ENCODE measurements around the gene OR8D4.

Gene OR8D4

DNA sequence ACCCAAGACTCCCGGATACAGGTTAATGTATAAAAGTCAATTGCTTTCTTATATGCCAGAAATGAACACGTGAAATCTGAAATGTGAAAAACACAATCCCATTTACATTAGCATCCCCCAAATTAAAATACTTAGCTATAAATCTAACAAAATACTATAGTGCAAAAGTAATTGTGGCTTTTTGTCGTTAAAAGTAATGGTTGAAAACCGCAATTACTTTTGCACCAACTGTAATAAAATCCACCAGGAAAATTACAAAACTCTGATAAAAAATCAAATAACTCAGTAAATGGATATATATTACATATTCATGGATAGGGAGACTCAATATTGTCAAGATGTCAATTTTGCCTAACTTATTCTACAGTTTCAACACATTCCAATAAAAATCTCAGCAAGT is 21.1 kb upstream of the OR8D4 start:
- Histone ChIP-seq H3K27me3 (no peaks in the 10 kb centered on the region), H3K4me3 (ENCODE audit: low read depth in 1 of 2, low read length in 1 of 2) (no peak overlapping the region), H3K36me3 (no peaks in the 10 kb centered on the region), H3K4me1 (ENCODE audit: control insufficient read depth in 1 of 2, insufficient read depth in 1 of 2, low read depth in 1 of 2, low read length in 1 of 2) (no peaks in the 10 kb centered on the region), H3K9me3 (no peaks in the 10 kb centered on the region), H3K27ac (no peak overlapping the region)
- TF ChIP-seq, protein P1, sequence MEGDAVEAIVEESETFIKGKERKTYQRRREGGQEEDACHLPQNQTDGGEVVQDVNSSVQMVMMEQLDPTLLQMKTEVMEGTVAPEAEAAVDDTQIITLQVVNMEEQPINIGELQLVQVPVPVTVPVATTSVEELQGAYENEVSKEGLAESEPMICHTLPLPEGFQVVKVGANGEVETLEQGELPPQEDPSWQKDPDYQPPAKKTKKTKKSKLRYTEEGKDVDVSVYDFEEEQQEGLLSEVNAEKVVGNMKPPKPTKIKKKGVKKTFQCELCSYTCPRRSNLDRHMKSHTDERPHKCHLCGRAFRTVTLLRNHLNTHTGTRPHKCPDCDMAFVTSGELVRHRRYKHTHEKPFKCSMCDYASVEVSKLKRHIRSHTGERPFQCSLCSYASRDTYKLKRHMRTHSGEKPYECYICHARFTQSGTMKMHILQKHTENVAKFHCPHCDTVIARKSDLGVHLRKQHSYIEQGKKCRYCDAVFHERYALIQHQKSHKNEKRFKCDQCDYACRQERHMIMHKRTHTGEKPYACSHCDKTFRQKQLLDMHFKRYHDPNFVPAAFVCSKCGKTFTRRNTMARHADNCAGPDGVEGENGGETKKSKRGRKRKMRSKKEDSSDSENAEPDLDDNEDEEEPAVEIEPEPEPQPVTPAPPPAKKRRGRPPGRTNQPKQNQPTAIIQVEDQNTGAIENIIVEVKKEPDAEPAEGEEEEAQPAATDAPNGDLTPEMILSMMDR (IDR thresholded peaks at IDR 0.05) = no peak

DNA sequence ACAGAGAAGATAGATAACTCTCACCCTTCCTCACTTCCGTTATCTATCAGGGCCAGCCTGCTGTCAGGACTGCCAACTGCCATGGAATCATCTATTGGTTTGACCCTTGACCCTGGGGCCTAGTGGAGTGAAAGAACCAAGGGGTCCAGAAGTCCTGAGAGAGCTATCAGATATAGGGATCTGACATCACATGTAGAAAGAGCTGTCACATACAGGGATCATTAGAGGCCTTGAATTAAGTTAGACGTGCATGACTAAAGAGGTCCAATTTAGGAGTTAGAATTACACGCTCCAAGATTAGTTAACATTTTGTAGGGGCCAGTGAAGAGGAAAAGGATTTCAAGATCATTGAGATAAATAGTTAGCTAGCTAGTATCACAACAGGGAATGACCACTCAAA is 16.4 kb upstream of the OR8D4 start, which contains the start of gene TMEM225:
TSS of gene TMEM225 (minus strand) at position 101 of the 400 bp plus-strand sequence. CDS start 245 bp downstream, outside the sequence.
- TF ChIP-seq, protein P1 (IDR thresholded peaks at IDR 0.05) = no peak
- no peaks in the 10 kb centered on the region for H3K27me3 ChIP-seq
- H3K4me3 ChIP-seq (ENCODE audit: low read depth in 1 of 2, low read length in 1 of 2) = no peak within 1 kb of the TSS

DNA sequence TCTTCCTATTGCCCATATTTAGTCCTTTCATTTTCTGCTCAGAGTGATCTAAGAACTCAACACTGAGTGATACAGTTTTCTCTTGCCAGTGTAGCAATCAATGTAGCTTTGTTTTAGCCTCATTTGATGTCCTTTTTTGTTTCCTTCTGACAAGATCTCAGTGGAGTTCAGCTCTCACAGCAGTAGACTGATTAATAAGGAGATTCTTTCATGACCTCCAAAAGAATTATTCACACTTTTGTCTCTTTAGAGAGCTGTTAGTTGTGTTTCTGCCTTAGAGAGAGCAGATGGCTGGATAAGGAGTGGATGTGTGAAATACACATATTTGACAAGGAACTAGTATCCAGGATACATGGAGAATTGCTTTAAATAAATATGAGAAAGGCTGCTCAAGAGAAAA is 9.9 kb upstream of the OR8D4 start:
- Histone ChIP-seq H3K4me1 (ENCODE audit: control insufficient read depth in 1 of 2, insufficient read depth in 1 of 2, low read depth in 1 of 2, low read length in 1 of 2) (no peaks in the 10 kb centered on the region), H3K27ac (no peak overlapping the region), H3K27me3 (no peaks in the 10 kb centered on the region), H3K9me3 (no peaks in the 10 kb centered on the region), H3K36me3 (no peaks in the 10 kb centered on the region), H3K4me3 (ENCODE audit: low read depth in 1 of 2, low read length in 1 of 2) (no peak overlapping the region)
- TF ChIP-seq, protein P1 (IDR thresholded peaks at IDR 0.05) = no peak

More for the DNA sequence above, 16.4 kb upstream of the OR8D4 start, which contains the start of gene TMEM225:
- Histone ChIP-seq H3K27ac (no peak within 1 kb of the TSS), H3K9me3 (no peaks in the 10 kb centered on the region), H3K36me3 (no peaks in the 10 kb centered on the region), H3K4me1 (ENCODE audit: control insufficient read depth in 1 of 2, insufficient read depth in 1 of 2, low read depth in 1 of 2, low read length in 1 of 2) (no peaks in the 10 kb centered on the region)

DNA sequence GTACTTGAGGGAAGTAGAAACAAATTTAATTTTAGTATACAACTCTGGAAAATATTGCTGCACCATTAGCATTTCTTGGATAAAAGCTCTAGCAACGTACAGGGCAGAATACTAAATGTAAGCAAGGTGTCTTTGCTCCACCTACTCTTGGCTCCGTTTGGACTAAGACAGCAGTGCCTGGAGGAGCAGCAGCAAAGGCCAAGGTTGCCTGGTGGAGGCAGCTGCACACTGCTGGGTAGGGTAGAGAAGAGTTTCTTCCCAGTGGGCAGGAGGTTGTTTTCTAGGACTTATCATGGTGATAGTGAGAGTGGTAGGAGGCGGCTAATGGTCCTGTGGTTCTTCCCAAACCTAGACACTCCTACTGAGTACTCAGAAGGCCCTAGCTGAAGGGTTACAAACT is 2.2 kb upstream of the OR8D4 start:
- no peaks in the 10 kb centered on the region for H3K4me1 ChIP-seq (ENCODE audit: control insufficient read depth in 1 of 2, insufficient read depth in 1 of 2, low read depth in 1 of 2, low read length in 1 of 2)
- H3K9me3 ChIP-seq = no peaks in the 10 kb centered on the region
- H3K27ac ChIP-seq = no peak overlapping the region
- TF ChIP-seq, protein P1 (IDR thresholded peaks at IDR 0.05) = no peak
- no peaks in the 10 kb centered on the region for H3K27me3 ChIP-seq
- no peaks in the 10 kb centered on the region for H3K36me3 ChIP-seq
- H3K4me3 ChIP-seq (ENCODE audit: low read depth in 1 of 2, low read length in 1 of 2) = no peak overlapping the region

DNA sequence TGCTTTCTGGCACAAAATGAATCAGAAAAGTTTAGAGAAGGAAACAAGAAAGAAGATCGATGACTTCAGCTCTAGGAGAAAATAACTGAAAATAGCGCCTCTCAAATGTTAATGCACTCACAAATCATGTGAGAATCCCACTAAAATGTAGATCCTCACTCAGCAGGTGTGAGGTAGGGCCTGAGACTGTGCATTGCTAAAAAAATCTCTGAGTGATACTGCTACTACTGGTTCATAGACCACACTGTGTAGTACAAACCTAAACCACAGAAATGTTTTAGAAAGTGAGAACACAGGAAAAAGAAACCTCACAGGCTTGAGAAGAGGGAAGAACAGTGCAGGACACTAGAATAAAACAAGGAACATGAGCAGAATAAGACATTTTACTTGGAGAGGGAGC is 2.0 kb downstream of the OR8D4 start:
- Histone ChIP-seq H3K9me3 (no peaks in the 10 kb centered on the region), H3K36me3 (no peaks in the 10 kb centered on the region), H3K27me3 (no peaks in the 10 kb centered on the region), H3K4me1 (ENCODE audit: control insufficient read depth in 1 of 2, insufficient read depth in 1 of 2, low read depth in 1 of 2, low read length in 1 of 2) (no peaks in the 10 kb centered on the region), H3K27ac (no peak overlapping the region), H3K4me3 (ENCODE audit: low read depth in 1 of 2, low read length in 1 of 2) (no peak overlapping the region)
- TF ChIP-seq, protein P1 (IDR thresholded peaks at IDR 0.05) = no peak

DNA sequence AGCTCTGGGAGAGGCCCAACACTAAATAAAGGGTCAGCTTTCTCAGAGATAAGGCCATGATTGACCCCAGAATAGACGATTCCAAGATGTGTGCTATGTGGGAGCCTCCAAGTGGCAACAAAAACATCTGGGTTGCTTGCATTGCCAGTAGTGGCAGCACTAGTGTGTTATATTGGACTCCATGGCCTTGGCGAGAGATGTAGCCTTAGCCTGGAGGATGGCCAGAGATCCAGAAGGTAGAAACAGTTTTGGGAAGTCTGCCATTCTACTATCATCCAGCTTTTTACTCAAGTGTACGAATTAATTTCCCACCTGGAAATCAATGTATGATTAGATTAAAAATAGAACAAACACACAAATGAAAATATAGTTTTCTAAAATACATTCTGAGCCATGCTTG is 3.0 kb downstream of the OR8D4 start:
- H3K4me1 ChIP-seq (ENCODE audit: control insufficient read depth in 1 of 2, insufficient read depth in 1 of 2, low read depth in 1 of 2, low read length in 1 of 2) = no peaks in the 10 kb centered on the region
- no peaks in the 10 kb centered on the region for H3K27me3 ChIP-seq
- TF ChIP-seq, protein P1 (IDR thresholded peaks at IDR 0.05) = no peak
- no peaks in the 10 kb centered on the region for H3K9me3 ChIP-seq
- H3K27ac ChIP-seq = no peak overlapping the region
- H3K36me3 ChIP-seq = no peaks in the 10 kb centered on the region
- no peak overlapping the region for H3K4me3 ChIP-seq (ENCODE audit: low read depth in 1 of 2, low read length in 1 of 2)
